ENCODE data around the gene TMEM41B. TPM values are rescaled to one million over a fixed set of nuclear protein-coding genes. Genes with fewer than 3 reads are reported as not detected.

The TMEM41B gene
- total RNA-seq, 4 donors from 2014 or later: 14.4 to 23.5 (median 16.9) TPM

GRCh38 chr11:9313648-9314290 lies 624 bp downstream of the TMEM41B start:
- H3K4me1 ChIP-seq: peaks cover 0 to 36% (median 0%) of the 10 kb centered on the region in 3 donors
- peak overlapping the region; percentile 83 to 98 for H3K4me3 ChIP-seq
- no peaks in the 10 kb centered on the region for H3K9me3 ChIP-seq
- no peaks in the 10 kb centered on the region for H3K36me3 ChIP-seq
- peak; percentile 7 for ATAC-seq
- peak overlapping the region; percentile 24 to 90 (median 84) for H3K27ac ChIP-seq
- TF ChIP-seq POLR2A (IDR thresholded peaks at IDR 0.05) (no peak), EP300 (IDR thresholded peaks at IDR 0.05) (no peak), POLR2AphosphoS5 (IDR thresholded peaks at IDR 0.05) (no peak), CTCF (IDR thresholded peaks at IDR 0.05) (no peak)
- H3K27me3 ChIP-seq: peaks cover 10% of the 10 kb centered on the region
- WGBS, 2 donors (ENCODE audit: low coverage in 1 of 2): 0 to 3% methylated on average over 10 to 19 of the region's 27 CpGs

DNA sequence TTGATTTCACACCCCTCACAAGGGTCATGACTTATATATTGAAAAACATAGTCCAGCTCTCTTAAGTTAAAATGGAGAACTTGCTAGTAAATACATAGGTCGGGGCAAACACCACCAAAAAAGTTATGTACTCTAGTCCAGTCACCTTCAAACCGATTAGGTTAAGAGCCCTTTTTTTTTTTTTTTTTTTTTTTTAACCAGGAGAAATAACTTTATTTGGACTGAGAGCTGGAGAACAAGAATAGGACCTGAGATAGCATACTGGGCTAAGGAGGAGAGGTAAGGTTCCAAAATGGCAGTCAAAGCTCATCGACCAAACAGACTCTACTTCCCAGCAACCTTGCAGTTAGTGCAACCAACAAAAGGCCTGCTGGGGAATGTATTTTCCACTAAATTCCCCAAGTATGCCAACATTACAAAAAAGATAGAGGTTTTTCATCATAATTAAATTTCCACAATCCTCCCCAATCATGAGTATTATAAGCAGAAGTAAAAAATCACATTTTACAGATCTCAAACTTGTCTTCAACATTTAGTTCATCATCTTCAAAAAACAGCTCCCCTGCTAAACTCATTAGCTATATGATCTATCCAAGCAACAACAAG lies 3.8 kb downstream of the TMEM41B start:
- Histone ChIP-seq H3K36me3 (no peaks in the 10 kb centered on the region), H3K9me3 (no peaks in the 10 kb centered on the region), H3K27ac (no peak overlapping the region), H3K4me1 (peaks cover 0 to 36% (median 0%) of the 10 kb centered on the region in 3 donors), H3K27me3 (no peaks in the 10 kb centered on the region), H3K4me3 (no peak overlapping the region)
- no peak for ATAC-seq
- 89 to 93% methylated on average over 3 of the region's 3 CpGs for WGBS, 2 donors (ENCODE audit: low coverage in 1 of 2)
- TF ChIP-seq POLR2A (IDR thresholded peaks at IDR 0.05): no peak
- TF ChIP-seq EP300 (IDR thresholded peaks at IDR 0.05): no peak
- no peak for TF ChIP-seq CTCF (IDR thresholded peaks at IDR 0.05)

DNA sequence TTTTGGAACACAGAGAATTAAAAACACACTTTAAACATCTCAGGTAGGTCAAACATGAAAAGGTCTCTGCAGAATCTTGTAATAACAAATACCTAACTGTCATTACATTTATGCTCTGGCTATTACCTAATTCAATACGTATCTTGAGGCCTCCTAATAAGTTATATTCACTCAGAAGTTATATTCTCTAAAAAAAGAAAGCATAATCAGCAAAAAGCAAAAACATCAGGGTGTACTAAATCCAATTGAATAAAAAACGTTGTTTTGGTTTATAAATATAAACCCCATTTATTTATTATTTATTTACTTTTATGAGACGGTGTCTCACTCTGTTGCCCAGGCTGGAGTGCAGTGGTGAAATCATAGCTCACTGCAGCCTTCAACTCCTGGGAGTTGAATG lies 10.2 kb downstream of the TMEM41B start:
- ATAC-seq: no peak
- no peaks in the 10 kb centered on the region for H3K9me3 ChIP-seq
- WGBS, 2 donors (ENCODE audit: low coverage in 1 of 2): 69 to 79% methylated on average over 3 of the region's 3 CpGs
- H3K4me1 ChIP-seq: no peaks in the 10 kb centered on the region
- no peaks in the 10 kb centered on the region for H3K36me3 ChIP-seq
- H3K27me3 ChIP-seq: no peaks in the 10 kb centered on the region
- TF ChIP-seq CTCF (IDR thresholded peaks at IDR 0.05) (no peak), POLR2AphosphoS5 (IDR thresholded peaks at IDR 0.05) (no peak), POLR2A (IDR thresholded peaks at IDR 0.05) (no peak), EP300 (IDR thresholded peaks at IDR 0.05) (no peak)
- no peak overlapping the region for H3K4me3 ChIP-seq
- H3K27ac ChIP-seq: no peak overlapping the region

DNA sequence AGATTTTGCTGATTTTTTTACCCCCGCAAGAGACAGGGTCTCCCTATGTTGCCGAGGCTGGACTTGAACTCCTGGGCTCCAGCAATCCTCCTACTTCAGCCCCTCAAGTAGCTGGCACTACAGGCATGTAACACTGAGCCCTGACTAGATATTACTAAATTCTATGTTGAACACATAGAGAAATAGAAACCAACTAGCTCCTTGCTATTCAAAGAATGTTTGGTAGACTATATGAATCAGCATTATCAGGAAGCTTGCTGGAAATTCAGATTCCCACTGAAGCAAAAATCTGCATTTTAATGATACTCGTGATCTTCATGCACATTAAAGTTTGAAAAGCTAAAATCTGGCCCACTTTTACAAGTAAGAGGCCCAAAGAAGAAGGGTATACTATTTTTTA lies 11.9 kb downstream of the TMEM41B start:
- Histone ChIP-seq H3K27me3 (no peaks in the 10 kb centered on the region), H3K4me1 (no peaks in the 10 kb centered on the region), H3K36me3 (peaks cover 0 to 15% of the 10 kb centered on the region in 2 donors), H3K27ac (no peak overlapping the region), H3K4me3 (no peak overlapping the region), H3K9me3 (no peaks in the 10 kb centered on the region)
- WGBS, 2 donors (ENCODE audit: low coverage in 1 of 2): 100% methylated on average over 3 of the region's 3 CpGs; no CpG with 5 or more reads in 1 of the 2 donors
- TF ChIP-seq CTCF (IDR thresholded peaks at IDR 0.05) (no peak), POLR2A (IDR thresholded peaks at IDR 0.05) (no peak), POLR2AphosphoS5 (IDR thresholded peaks at IDR 0.05) (no peak), EP300 (IDR thresholded peaks at IDR 0.05) (no peak)
- no peak for ATAC-seq

- Histone ChIP-seq H3K27ac (no peak overlapping the region), H3K36me3 (peaks cover 0 to 23% of the 10 kb centered on the region in 2 donors), H3K4me3 (no peak overlapping the region), H3K27me3 (no peaks in the 10 kb centered on the region), H3K9me3 (no peaks in the 10 kb centered on the region), H3K4me1 (no peaks in the 10 kb centered on the region)
- ATAC-seq: no peak
- 84 to 92% methylated on average over 2 to 10 of the region's 10 CpGs for WGBS, 2 donors (ENCODE audit: low coverage in 1 of 2)
- TF ChIP-seq POLR2AphosphoS5 (IDR thresholded peaks at IDR 0.05) (no peak), CTCF (IDR thresholded peaks at IDR 0.05) (no peak), POLR2A (IDR thresholded peaks at IDR 0.05) (no peak), EP300 (IDR thresholded peaks at IDR 0.05) (no peak)
Measured at GRCh38 chr11:9301720-9302119, 12.7 kb downstream of the TMEM41B start.
